H1 (cell line): ENCODE results near the gene SLC3A2. TPM values are rescaled to one million over a fixed set of nuclear protein-coding genes. Genes with fewer than 3 reads are reported as not detected.

Experiments used
- CTCF ChIA-PET: fragments of 300-600 bp; sonication (Branson Sonifier 250); formaldehyde crosslinking; loops from one replicate; lab custom pipeline; 2021; ENCODE audit not compliant: partially characterized antibody; lab: Charles Lee
- POLR2A ChIA-PET: fragments of 300-600 bp; sonication (Branson Sonifier 250); formaldehyde crosslinking; loops from one replicate; lab custom pipeline; 2021; ENCODE audit warnings: inconsistent platforms; ENCODE audit not compliant: partially characterized antibody; lab: Charles Lee
- DNase-seq, 2 experiments: peaks; one replicate each; pipeline versions ENCODE4 v3.0.0 to v3.0.0-alpha.2; 2010 to 2022; ENCODE audit warnings: low spot score in 2 of 2, low read depth in 1 of 2, mixed read lengths in 1 of 2
- FAIRE-seq: peaks from 2 replicates; lab custom pipeline; 2011; peaks lifted over from hg19 to GRCh38; lab: Jason Lieb, UNC
- H2AFZ ChIP-seq: 2 replicates; pipeline ENCODE4 v1.8.1; 2012; ENCODE audit warnings: low read length, inconsistent platforms
- H2AK5ac ChIP-seq: 2 replicates; pipeline ENCODE4 v1.6.1; 2013; ENCODE audit warnings: low read depth, low read length
- H2BK120ac ChIP-seq: replicated peaks from 2 replicates; pipeline ENCODE3; 2013; ENCODE audit warnings: low read depth, low read length, inconsistent platforms
- H2BK12ac ChIP-seq: 2 replicates; pipeline ENCODE4 v1.6.1; 2013; ENCODE audit warnings: low read depth, low read length
- H2BK15ac ChIP-seq: 2 replicates; pipeline ENCODE4 v1.6.1; 2013; ENCODE audit warnings: low read length
- H2BK20ac ChIP-seq: 2 replicates; pipeline ENCODE4 v1.6.1; 2013; ENCODE audit warnings: low read length
- H2BK5ac ChIP-seq: 2 replicates; pipeline ENCODE4 v1.6.1; 2013; ENCODE audit warnings: low read depth, low read length
- H3K14ac ChIP-seq: 2 replicates; pipeline ENCODE4 v1.6.1; 2013; ENCODE audit warnings: inconsistent platforms; ENCODE audit not compliant: insufficient read length
- H3K18ac ChIP-seq: 2 replicates; pipeline ENCODE4 v1.6.1; 2013; ENCODE audit warnings: low read length; ENCODE audit errors: extremely low read depth
- H3K23ac ChIP-seq: 2 replicates; pipeline ENCODE4 v1.6.1; 2013; ENCODE audit warnings: inconsistent platforms; ENCODE audit not compliant: insufficient read length
- H3K23me2 ChIP-seq: 2 replicates; pipeline ENCODE4 v1.6.1; 2013; ENCODE audit warnings: low read depth, low read length
- H3K27ac ChIP-seq: 2 replicates; pipeline ENCODE4 v1.6.1; 2011; ENCODE audit warnings: low read depth, low read length, inconsistent platforms
- H3K27me3 ChIP-seq, 4 experiments: replicated peaks in 1 of 4; 1 replicate in 1 of 4; 2 replicates in 3 of 4; pipeline versions ENCODE4 v1.6.1 to v1.8.1; 2011 to 2013; ENCODE audit warnings: low read length in 3 of 4, mild to moderate bottlenecking in 3 of 4, inconsistent platforms in 2 of 4, mixed read lengths in 2 of 4, moderate library complexity in 1 of 4; ENCODE audit not compliant: control insufficient read depth in 3 of 4, insufficient read depth in 3 of 4; ENCODE audit errors: extremely low read depth in 1 of 4
- H3K36me3 ChIP-seq, 4 experiments: 2 replicates each; pipeline versions ENCODE4 v1.6.1 to v1.8.1; 2011 to 2013; ENCODE audit warnings: mild to moderate bottlenecking in 4 of 4, low read length in 3 of 4, moderate library complexity in 2 of 4, control low read depth in 1 of 4, inconsistent platforms in 1 of 4; ENCODE audit not compliant: insufficient read depth in 4 of 4, control insufficient read depth in 2 of 4
- H3K4ac ChIP-seq: replicated peaks from 2 replicates; pipeline ENCODE3; 2013; ENCODE audit warnings: low read length, low read depth, mixed read lengths, inconsistent platforms; ENCODE audit not compliant: insufficient read length
- H3K4me1 ChIP-seq, 4 experiments: replicated peaks in 1 of 4; 1 replicate in 1 of 4; 2 replicates in 3 of 4; pipeline versions ENCODE4 v1.6.1 to v1.8.1; 2011 to 2013; ENCODE audit warnings: low read length in 3 of 4, inconsistent platforms in 2 of 4, mixed read lengths in 1 of 4; ENCODE audit not compliant: insufficient read depth in 4 of 4, control insufficient read depth in 3 of 4
- H3K4me2 ChIP-seq, 2 experiments: 2 replicates each; pipeline versions ENCODE4 v1.6.1 to v1.8.1; 2011 to 2013; ENCODE audit warnings: low read depth in 2 of 2, low read length in 2 of 2, control low read depth in 1 of 2, inconsistent platforms in 1 of 2, mild to moderate bottlenecking in 1 of 2; ENCODE audit not compliant: insufficient read depth in 1 of 2
- H3K4me3 ChIP-seq, 4 experiments: fragments of 200-600, 300-600 bp in 1 of 4; sonication (generic), shearing (Covaris generic), sonication (Bioruptor Twin) in 1 of 4; 2 replicates each; pipeline versions ENCODE4 v1.5.1 to v1.8.1; 2011 to 2016; ENCODE audit warnings: low read length in 4 of 4, low read depth in 3 of 4, control low read depth in 2 of 4, inconsistent platforms in 2 of 4, mild to moderate bottlenecking in 2 of 4, mixed read lengths in 1 of 4, moderate library complexity in 1 of 4; ENCODE audit not compliant: insufficient read depth in 2 of 4; ENCODE audit errors: extremely low read depth in 1 of 4
- H3K56ac ChIP-seq: replicated peaks from 2 replicates; pipeline ENCODE3; 2013; ENCODE audit warnings: low read depth, mild to moderate bottlenecking, mixed read lengths, low read length, inconsistent platforms; ENCODE audit not compliant: insufficient read length
- H3K79me1 ChIP-seq: 2 replicates; pipeline ENCODE4 v1.6.1; 2013; ENCODE audit warnings: low read depth, low read length, control low read depth
- H3K79me2 ChIP-seq, 2 experiments: 2 replicates each; pipeline versions ENCODE4 v1.6.1 to v1.8.1; 2012 to 2013; ENCODE audit warnings: low read length in 2 of 2, mild to moderate bottlenecking in 2 of 2, inconsistent platforms in 1 of 2; ENCODE audit not compliant: insufficient read depth in 2 of 2, control insufficient read depth in 1 of 2
- H3K9ac ChIP-seq, 4 experiments: replicated peaks in 1 of 4; 1 replicate in 1 of 4; 2 replicates in 3 of 4; pipeline versions ENCODE4 v1.6.1 to v1.8.1; 2011 to 2013; ENCODE audit warnings: low read depth in 3 of 4, low read length in 3 of 4, control low read depth in 2 of 4, mild to moderate bottlenecking in 2 of 4, moderate library complexity in 2 of 4, inconsistent platforms in 1 of 4; ENCODE audit errors: extremely low read depth in 1 of 4
- H3K9me3 ChIP-seq, 2 experiments: 2 replicates each; pipeline versions ENCODE4 v1.6.1 to v1.8.1; 2012 to 2013; ENCODE audit warnings: mild to moderate bottlenecking in 2 of 2, moderate library complexity in 2 of 2, control low read depth in 1 of 2, inconsistent platforms in 1 of 2, low read depth in 1 of 2, low read length in 1 of 2, mixed read lengths in 1 of 2; ENCODE audit not compliant: insufficient read depth in 2 of 2
- H4K20me1 ChIP-seq, 2 experiments: replicated peaks in 1 of 2; 2 replicates each; pipeline versions ENCODE3 to v1.8.1; 2011 to 2013; ENCODE audit warnings: inconsistent platforms in 2 of 2, low read length in 2 of 2, mild to moderate bottlenecking in 1 of 2; ENCODE audit not compliant: insufficient read depth in 2 of 2, control insufficient read depth in 1 of 2
- H4K5ac ChIP-seq: 2 replicates; pipeline ENCODE4 v1.6.1; 2013; ENCODE audit warnings: low read length, low read depth, mixed read lengths, inconsistent platforms; ENCODE audit not compliant: insufficient read length
- H4K8ac ChIP-seq: 2 replicates; pipeline ENCODE4 v1.8.0; 2013; ENCODE audit warnings: mild to moderate bottlenecking, moderate library complexity, low read length, inconsistent platforms; ENCODE audit not compliant: insufficient read depth; ENCODE audit errors: extremely low read depth
- H4K91ac ChIP-seq: replicated peaks from 2 replicates; pipeline ENCODE3; 2013; ENCODE audit warnings: low read length, mixed read lengths, inconsistent platforms; ENCODE audit not compliant: insufficient read length
- HDAC2 ChIP-seq, 2 experiments: fragments of 300-600 bp in 1 of 2; sonication (generic) in 1 of 2; IDR thresholded peaks; 2 replicates each; pipeline ENCODE4 v1.6.1; 2011 to 2012; ENCODE audit warnings: low read depth in 2 of 2, low read length in 2 of 2, mild to moderate bottlenecking in 2 of 2, moderate library complexity in 2 of 2, borderline replicate concordance in 1 of 2, inconsistent platforms in 1 of 2
- SIN3A ChIP-seq, 2 experiments: IDR thresholded peaks in 1 of 2; conservative IDR thresholded peaks in 1 of 2; 2 replicates each; pipeline ENCODE4 v1.6.1; 2011 to 2012; ENCODE audit warnings: low read length in 2 of 2, improper control_type of control experiment in 1 of 2, low read depth in 1 of 2, mild to moderate bottlenecking in 1 of 2
- WGBS, 2 experiments: shearing (Covaris generic) in 1 of 2; methylation state at CpG; one replicate each; pipeline versions ENCODE4 v1.1.6 to v1.1.7; 2013 to 2015; ENCODE audit warnings: low lambda C conversion rate in 2 of 2, mixed read lengths in 2 of 2, inconsistent platforms in 1 of 2, low coverage in 1 of 2, missing lambda C conversion rate in 1 of 2; ENCODE audit not compliant: insufficient replicate concordance in 2 of 2, insufficient coverage in 1 of 2, insufficient read length in 1 of 2; ENCODE audit errors: extremely low coverage in 1 of 2, missing lambda C conversion rate in 1 of 2; 5-methylcytosine and 5-hydroxymethylcytosine counted together
- polyA plus RNA-seq, 7 experiments: library from polyadenylated mRNA; depleted of rRNA in 3 of 7; stranded (reverse) in 5 of 7; unstranded in 2 of 7; fragments of >200 nt in 5 of 7; fragments of 200-250 nt in 2 of 7; gene quantifications; 1 replicate in 5 of 7; 2 replicates in 1 of 7; 4 replicates in 1 of 7; pipeline versions ENCODE4 v1.2.1 to v1.2.3, GENCODE V29; 2011 to 2013; ENCODE audit warnings: missing spikeins in 2 of 7, mixed read lengths in 2 of 7
- total RNA-seq: library from RNA; stranded (reverse); fragmentation: NEBNext Ultra II Directional; extraction: Animal tissue kit (Norgen Biotek cat#: 25700); gene quantifications from 2 replicates; pipeline ENCODE4 v1.2.1, GENCODE V29; 2021

SLC3A2 gene
- total and polyA plus RNA-seq, 2 of the 8 experiments (the other 6 are each of a cell fraction or from before 2014, with no cell fraction given): 410 to 435 TPM

- H3K4me3 ChIP-seq: no peak overlapping the region
- H2BK120ac ChIP-seq: no peak overlapping the region
- peaks cover 2% of the 10 kb centered on the region; the same call in 1 of the 2 replicates for H3K23me2 ChIP-seq
- no peak overlapping the region for H2AK5ac ChIP-seq
- H3K4me2 ChIP-seq: no peak overlapping the region
- FAIRE-seq (no peak), DNase-seq (no peak)
- no peak overlapping the region for H3K4ac ChIP-seq
- H3K27me3 ChIP-seq: peaks cover 0 to 11% (median 7%) of the 10 kb centered on the region in 4 experiments; a peak in 5 of 7 replicates
- H2AFZ ChIP-seq: no peak overlapping the region
- TF ChIP-seq HDAC2 (IDR thresholded peaks at IDR 0.05; ENCODE audit: borderline replicate concordance in 1 of 2, low read depth in 2 of 2, low read length in 2 of 2) (no peak), SIN3A (conservative IDR thresholded peaks at IDR 0.05 in 1 of 2, IDR thresholded peaks at IDR 0.05 in 1 of 2; ENCODE audit: low read depth in 1 of 2, low read length in 2 of 2) (no peak)
- POLR2A ChIA-PET: no interaction called here
- H4K91ac ChIP-seq: no peak overlapping the region
- no peak overlapping the region for H3K23ac ChIP-seq
- H3K18ac ChIP-seq: no peak overlapping the region
- no peak overlapping the region for H2BK5ac ChIP-seq
- no peaks in the 10 kb centered on the region for H3K79me1 ChIP-seq
- H3K14ac ChIP-seq: no peak overlapping the region
- no peak overlapping the region for H3K9ac ChIP-seq
- CTCF ChIA-PET: interaction anchor here (1.2 to 4.5 kb wide), 3 partner anchors 13 to 87 kb away, joined by 3 to 10 read pairs (median 8); no protein-coding TSS in a partner anchor
- peaks cover 0 to 2% (median under 1%) of the 10 kb centered on the region in 4 experiments; a peak in 4 of 7 replicates for H3K4me1 ChIP-seq
- H3K9me3 ChIP-seq: no peaks in the 10 kb centered on the region
- 73% methylated on average over 10 of the region's 13 CpGs; no CpG with 5 or more reads in 1 of the 2 experiments for WGBS, 2 experiments
- H4K8ac ChIP-seq: no peak overlapping the region
- peaks cover 0 to 2% of the 10 kb centered on the region in 2 experiments for H4K20me1 ChIP-seq
- no peak overlapping the region for H2BK20ac ChIP-seq
- H3K36me3 ChIP-seq: no peaks in the 10 kb centered on the region
- no peak overlapping the region for H4K5ac ChIP-seq
- H2BK15ac ChIP-seq: no peak overlapping the region
- H3K27ac ChIP-seq: no peak overlapping the region
- H3K79me2 ChIP-seq: no peaks in the 10 kb centered on the region
- no peak overlapping the region for H3K56ac ChIP-seq
- H2BK12ac ChIP-seq: no peak overlapping the region
These were observed 52.6 kb downstream of the SLC3A2 start for GRCh38 chr11:62933285-62933684.
